KOPT-K1 (cell line): ENCODE data around the gene COL4A1.

Experiments used
- H3K27ac ChIP-seq: fragments of 200-600 bp; sonication (generic); 2 replicates; pipeline ENCODE4 v1.5.1; 2016; ENCODE audit warnings: antibody characterized with exemption, mild to moderate bottlenecking, low read depth, low read length; ENCODE audit not compliant: poor library complexity, severe bottlenecking
- H3K36me3 ChIP-seq: fragments of 200-600 bp; sonication (generic); 2 replicates; pipeline ENCODE4 v1.5.1; 2017; ENCODE audit warnings: antibody characterized with exemption, mild to moderate bottlenecking, low read length, moderate library complexity; ENCODE audit not compliant: insufficient read depth
- H3K9me3 ChIP-seq: fragments of 200-600 bp; sonication (generic); 2 replicates; pipeline ENCODE4 v1.5.1; 2017; ENCODE audit warnings: antibody characterized with exemption, low read length, mild to moderate bottlenecking; ENCODE audit not compliant: insufficient read depth, poor library complexity, severe bottlenecking

The COL4A1 gene

GRCh38 chr13:110249326-110249725 lies 57.6 kb downstream of the COL4A1 start:
- no peaks in the 10 kb centered on the region for H3K9me3 ChIP-seq
- no peaks in the 10 kb centered on the region for H3K36me3 ChIP-seq
- H3K27ac ChIP-seq: no peak overlapping the region

- no peaks in the 10 kb centered on the region for H3K9me3 ChIP-seq
- no peaks in the 10 kb centered on the region for H3K36me3 ChIP-seq
- H3K27ac ChIP-seq: no peak overlapping the region
Observed at GRCh38 chr13:110248449-110249143, 58.4 kb downstream of the COL4A1 start.

- H3K9me3 ChIP-seq: no peaks in the 10 kb centered on the region
- no peaks in the 10 kb centered on the region for H3K36me3 ChIP-seq
- H3K27ac ChIP-seq: no peak overlapping the region
Observed at GRCh38 chr13:110246530-110246929, 60.4 kb downstream of the COL4A1 start.

GRCh38 chr13:110245416-110245899 lies 61.5 kb downstream of the COL4A1 start:
- no peak overlapping the region for H3K27ac ChIP-seq
- no peaks in the 10 kb centered on the region for H3K36me3 ChIP-seq
- no peaks in the 10 kb centered on the region for H3K9me3 ChIP-seq

- Histone ChIP-seq H3K36me3 (no peaks in the 10 kb centered on the region), H3K9me3 (no peaks in the 10 kb centered on the region), H3K27ac (no peak overlapping the region)
Observed at GRCh38 chr13:110244976-110245375, 62.0 kb downstream of the COL4A1 start.

GRCh38 chr13:110244071-110244830 lies 62.7 kb downstream of the COL4A1 start:
- no peaks in the 10 kb centered on the region for H3K36me3 ChIP-seq
- no peak overlapping the region for H3K27ac ChIP-seq
- no peaks in the 10 kb centered on the region for H3K9me3 ChIP-seq

DNA sequence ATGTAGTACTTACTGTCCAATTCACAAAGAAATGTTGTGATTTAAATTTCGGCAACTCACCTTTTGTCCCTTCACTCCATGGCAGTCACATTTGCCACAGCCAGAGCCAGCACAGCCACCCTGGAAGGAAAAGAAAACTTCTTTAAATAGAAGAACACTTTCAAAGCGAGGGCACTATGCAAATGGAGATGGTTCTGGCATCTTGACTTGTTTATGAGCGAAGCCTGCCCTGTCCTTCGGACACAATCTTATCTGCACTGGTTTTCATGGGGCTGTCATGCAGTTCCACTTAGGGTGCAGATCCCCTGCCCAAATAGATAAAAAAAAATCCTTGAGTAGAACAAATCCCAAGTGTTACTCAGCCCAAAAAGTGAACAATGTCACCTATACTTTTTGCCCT lies 64.3 kb downstream of the COL4A1 start:
- Histone ChIP-seq H3K36me3 (no peaks in the 10 kb centered on the region), H3K9me3 (no peaks in the 10 kb centered on the region), H3K27ac (no peak overlapping the region)

DNA sequence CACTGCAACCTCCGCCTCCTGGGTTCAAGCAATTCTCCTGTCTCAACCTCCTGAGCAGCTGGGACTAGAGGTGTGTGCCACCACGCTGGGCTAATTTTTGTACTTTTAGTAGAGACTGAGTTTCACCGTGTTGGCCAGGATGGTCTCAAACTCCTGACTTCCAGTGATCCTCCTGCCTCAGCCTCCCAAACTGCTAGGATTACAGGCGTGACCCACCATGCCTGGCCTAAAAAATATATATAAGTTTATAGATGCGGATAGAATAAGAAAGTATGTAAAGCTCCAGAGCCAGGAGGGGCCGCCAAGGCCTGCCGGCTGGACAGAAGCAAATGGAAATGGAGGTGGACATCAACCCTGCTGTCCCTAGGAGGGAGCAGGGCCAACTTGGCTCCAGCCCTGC lies 66.0 kb downstream of the COL4A1 start:
- no peaks in the 10 kb centered on the region for H3K9me3 ChIP-seq
- H3K36me3 ChIP-seq: no peaks in the 10 kb centered on the region
- no peak overlapping the region for H3K27ac ChIP-seq

GRCh38 chr13:110240352-110240751 lies 66.6 kb downstream of the COL4A1 start:
- Histone ChIP-seq H3K27ac (no peak overlapping the region), H3K9me3 (no peaks in the 10 kb centered on the region), H3K36me3 (no peaks in the 10 kb centered on the region)

GRCh38 chr13:110239280-110240125 lies 67.5 kb downstream of the COL4A1 start:
- Histone ChIP-seq H3K9me3 (no peaks in the 10 kb centered on the region), H3K27ac (no peak overlapping the region), H3K36me3 (no peaks in the 10 kb centered on the region)

DNA sequence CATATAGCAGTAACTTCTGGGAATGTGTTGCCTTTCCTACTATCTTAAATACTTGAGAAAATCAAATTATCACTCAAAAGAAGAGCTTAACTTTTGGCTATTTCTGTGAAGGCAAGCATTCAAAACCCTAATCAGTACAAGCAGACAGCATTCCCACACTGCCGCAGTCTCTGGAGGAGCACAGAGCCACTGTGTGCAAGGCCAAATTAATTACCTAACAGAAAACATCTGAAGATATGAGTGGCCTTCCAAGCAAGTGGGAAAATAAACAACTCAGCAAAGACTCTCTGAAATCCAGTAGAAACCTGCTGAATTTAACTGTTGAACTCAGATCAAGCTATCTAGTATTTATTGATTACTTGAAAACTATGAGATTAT lies 68.2 kb downstream of the COL4A1 start:
- H3K36me3 ChIP-seq: no peaks in the 10 kb centered on the region
- H3K9me3 ChIP-seq: no peaks in the 10 kb centered on the region
- no peak overlapping the region for H3K27ac ChIP-seq

GRCh38 chr13:110237875-110238817 lies 68.8 kb downstream of the COL4A1 start:
- Histone ChIP-seq H3K36me3 (no peaks in the 10 kb centered on the region), H3K9me3 (no peaks in the 10 kb centered on the region), H3K27ac (no peak overlapping the region)

GRCh38 chr13:110236831-110237261 lies 70.1 kb downstream of the COL4A1 start:
- Histone ChIP-seq H3K36me3 (no peaks in the 10 kb centered on the region), H3K9me3 (no peaks in the 10 kb centered on the region), H3K27ac (no peak overlapping the region)

DNA sequence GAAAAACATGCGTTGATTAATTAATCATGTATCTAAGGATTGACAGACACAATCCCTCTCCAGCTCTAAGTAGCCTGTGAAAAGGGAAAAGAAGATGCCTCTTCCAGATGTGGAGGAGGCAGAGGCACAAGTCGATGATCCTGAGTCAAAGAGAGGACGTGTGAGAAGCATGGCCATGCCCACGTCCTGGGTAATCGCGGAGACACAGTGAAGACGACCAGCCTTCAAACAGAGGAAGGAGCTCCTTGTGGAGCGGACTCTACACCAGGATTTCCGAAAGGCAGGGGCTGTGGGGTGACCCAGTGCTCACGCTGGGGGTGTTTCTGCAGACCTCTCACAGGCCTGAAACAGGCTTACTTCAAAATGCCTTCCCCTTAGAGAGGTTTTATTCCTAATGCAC lies 70.5 kb downstream of the COL4A1 start:
- Histone ChIP-seq H3K36me3 (no peaks in the 10 kb centered on the region), H3K27ac (no peak overlapping the region), H3K9me3 (no peaks in the 10 kb centered on the region)
